ENCODE data around the gene SDR39U1.
"Not testable (repeated sequence)": the region's sequence is repeated elsewhere in the genome, so short reads cannot be mapped to it uniquely, and the experiment has no call there.

Gene SDR39U1

DNA sequence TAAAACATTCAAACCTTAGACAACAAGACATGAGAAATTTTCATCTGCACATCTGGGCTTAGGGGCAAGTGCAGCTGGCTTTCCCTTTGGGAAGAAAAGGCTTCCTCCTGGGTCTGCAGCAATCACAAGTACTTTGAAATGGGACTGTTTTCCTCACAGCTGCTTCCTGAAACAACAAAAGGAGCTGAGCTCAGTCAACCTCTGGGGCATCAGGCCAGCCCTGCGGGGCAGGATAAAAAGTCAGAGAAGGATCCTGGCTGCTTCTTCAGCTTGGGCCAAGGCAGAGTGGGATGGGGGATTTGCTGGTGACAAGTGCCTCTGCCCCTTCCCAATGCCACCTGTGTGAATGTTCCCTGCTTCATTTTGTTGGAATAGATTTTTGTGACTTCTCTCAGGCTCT lies 16.2 kb upstream of the SDR39U1 start:
- no peak overlapping the region for H3K4me3 ChIP-seq (ENCODE audit: low read length)
- H3K79me2 ChIP-seq (ENCODE audit: low read length), result no peaks in the 10 kb centered on the region
- H2AFZ ChIP-seq (ENCODE audit: low read length), result no peak overlapping the region
- no peaks in the 10 kb centered on the region for H4K20me1 ChIP-seq (ENCODE audit: insufficient read depth, low read length)
- no peak for TF ChIP-seq EZH2 (optimal IDR thresholded peaks at IDR 0.05; ENCODE audit: low read depth, low read length)
- TF ChIP-seq, protein P1, sequence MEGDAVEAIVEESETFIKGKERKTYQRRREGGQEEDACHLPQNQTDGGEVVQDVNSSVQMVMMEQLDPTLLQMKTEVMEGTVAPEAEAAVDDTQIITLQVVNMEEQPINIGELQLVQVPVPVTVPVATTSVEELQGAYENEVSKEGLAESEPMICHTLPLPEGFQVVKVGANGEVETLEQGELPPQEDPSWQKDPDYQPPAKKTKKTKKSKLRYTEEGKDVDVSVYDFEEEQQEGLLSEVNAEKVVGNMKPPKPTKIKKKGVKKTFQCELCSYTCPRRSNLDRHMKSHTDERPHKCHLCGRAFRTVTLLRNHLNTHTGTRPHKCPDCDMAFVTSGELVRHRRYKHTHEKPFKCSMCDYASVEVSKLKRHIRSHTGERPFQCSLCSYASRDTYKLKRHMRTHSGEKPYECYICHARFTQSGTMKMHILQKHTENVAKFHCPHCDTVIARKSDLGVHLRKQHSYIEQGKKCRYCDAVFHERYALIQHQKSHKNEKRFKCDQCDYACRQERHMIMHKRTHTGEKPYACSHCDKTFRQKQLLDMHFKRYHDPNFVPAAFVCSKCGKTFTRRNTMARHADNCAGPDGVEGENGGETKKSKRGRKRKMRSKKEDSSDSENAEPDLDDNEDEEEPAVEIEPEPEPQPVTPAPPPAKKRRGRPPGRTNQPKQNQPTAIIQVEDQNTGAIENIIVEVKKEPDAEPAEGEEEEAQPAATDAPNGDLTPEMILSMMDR (IDR thresholded peaks at IDR 0.05; ENCODE audit: low read length), result no peak
- TF ChIP-seq EZH2phosphoT487 (IDR thresholded peaks at IDR 0.05; ENCODE audit: low read length), result no peak
- no peaks in the 10 kb centered on the region for H3K9me3 ChIP-seq (replicated peaks; ENCODE audit: insufficient read depth, low read length)
- H3K9me2 ChIP-seq (replicated peaks; ENCODE audit: insufficient read depth, low read length), result no peaks in the 10 kb centered on the region
- peaks cover 9% of the 10 kb centered on the region for H3K4me1 ChIP-seq (ENCODE audit: low read length)
- H3K27me3 ChIP-seq (replicated peaks; ENCODE audit: insufficient read depth, low read length), result no peaks in the 10 kb centered on the region
- no peaks in the 10 kb centered on the region for H3F3A ChIP-seq (ENCODE audit: insufficient read depth, low read length)
- H3K4me2 ChIP-seq (ENCODE audit: low read depth, low read length), result no peak overlapping the region
- no peaks in the 10 kb centered on the region for H3K36me3 ChIP-seq (replicated peaks; ENCODE audit: insufficient read depth, low read length)
- H3K9ac ChIP-seq (ENCODE audit: low read length), result no peak overlapping the region
- no peak overlapping the region for H3K27ac ChIP-seq (ENCODE audit: low read length)
- DNase-seq, result no peak

DNA sequence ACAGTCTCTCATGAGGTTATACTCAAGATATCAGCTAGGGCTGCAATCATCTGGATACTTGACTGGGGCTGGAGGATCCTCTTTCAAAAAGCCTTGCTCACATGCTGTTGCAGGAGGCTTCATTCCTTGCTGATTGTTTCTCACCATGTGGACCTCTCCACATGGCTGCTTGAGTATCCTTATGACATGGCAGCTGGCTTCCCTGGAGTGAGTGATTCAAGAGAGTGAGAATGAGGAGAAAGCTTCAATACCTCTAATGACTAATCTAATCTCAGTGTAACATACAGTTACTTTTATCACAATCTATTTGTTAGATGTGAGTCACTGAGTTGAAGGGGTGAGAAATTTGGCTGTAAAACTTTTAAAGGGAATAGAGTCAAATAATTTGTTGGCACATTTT lies 14.4 kb upstream of the SDR39U1 start:
- no peak for DNase-seq

DNA sequence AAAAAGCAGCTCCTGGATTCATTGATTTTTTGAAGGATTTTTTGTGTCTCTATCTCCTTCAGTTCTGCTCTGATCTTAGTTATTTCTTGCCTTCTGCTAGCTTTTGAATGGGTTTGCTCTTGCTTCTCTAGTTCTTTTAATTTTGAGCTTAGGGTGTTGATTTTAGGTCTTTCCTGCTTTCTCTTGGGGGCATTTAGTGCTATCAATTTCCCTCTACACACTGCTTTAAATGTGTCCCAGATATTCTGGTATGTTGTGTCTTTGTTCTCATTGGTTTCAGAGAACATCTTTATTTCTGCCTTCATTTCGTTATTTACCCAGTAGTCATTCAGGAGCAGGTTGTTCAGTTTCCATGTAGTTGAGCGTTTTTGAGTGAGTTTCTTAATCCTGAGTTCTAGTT lies 8.3 kb upstream of the SDR39U1 start:
- H3F3A ChIP-seq (ENCODE audit: insufficient read depth, low read length); H3K36me3 ChIP-seq (replicated peaks; ENCODE audit: insufficient read depth, low read length); H3K79me2 ChIP-seq (ENCODE audit: low read length); H4K20me1 ChIP-seq (ENCODE audit: insufficient read depth, low read length); H2AFZ ChIP-seq (ENCODE audit: low read length); DNase-seq; H3K9me2 ChIP-seq (replicated peaks; ENCODE audit: insufficient read depth, low read length); H3K9ac ChIP-seq (ENCODE audit: low read length); H3K27me3 ChIP-seq (replicated peaks; ENCODE audit: insufficient read depth, low read length); H3K9me3 ChIP-seq (replicated peaks; ENCODE audit: insufficient read depth, low read length); H3K4me3 ChIP-seq (ENCODE audit: low read length); H3K27ac ChIP-seq (ENCODE audit: low read length); H3K4me1 ChIP-seq (ENCODE audit: low read length); H3K4me2 ChIP-seq (ENCODE audit: low read depth, low read length): not testable (repeated sequence)

More for the DNA sequence above, 14.4 kb upstream of the SDR39U1 start:
- Histone ChIP-seq H3K27me3 (replicated peaks; ENCODE audit: insufficient read depth, low read length) (no peaks in the 10 kb centered on the region), H3K9me3 (replicated peaks; ENCODE audit: insufficient read depth, low read length) (no peaks in the 10 kb centered on the region), H3K4me1 (ENCODE audit: low read length) (no peaks in the 10 kb centered on the region), H3F3A (ENCODE audit: insufficient read depth, low read length) (no peaks in the 10 kb centered on the region), H3K27ac (ENCODE audit: low read length) (no peak overlapping the region), H3K9me2 (replicated peaks; ENCODE audit: insufficient read depth, low read length) (no peaks in the 10 kb centered on the region), H3K9ac (ENCODE audit: low read length) (no peak overlapping the region), H3K4me2 (ENCODE audit: low read depth, low read length) (no peak overlapping the region), H2AFZ (ENCODE audit: low read length) (no peak overlapping the region), H4K20me1 (ENCODE audit: insufficient read depth, low read length) (no peaks in the 10 kb centered on the region), H3K79me2 (ENCODE audit: low read length) (no peaks in the 10 kb centered on the region), H3K4me3 (ENCODE audit: low read length) (no peak overlapping the region), H3K36me3 (replicated peaks; ENCODE audit: insufficient read depth, low read length) (no peaks in the 10 kb centered on the region)
- TF ChIP-seq EZH2phosphoT487 (IDR thresholded peaks at IDR 0.05; ENCODE audit: low read length) (no peak), EZH2 (optimal IDR thresholded peaks at IDR 0.05; ENCODE audit: low read depth, low read length) (no peak)
- TF ChIP-seq, protein P1 (IDR thresholded peaks at IDR 0.05; ENCODE audit: low read length), result no peak

DNA sequence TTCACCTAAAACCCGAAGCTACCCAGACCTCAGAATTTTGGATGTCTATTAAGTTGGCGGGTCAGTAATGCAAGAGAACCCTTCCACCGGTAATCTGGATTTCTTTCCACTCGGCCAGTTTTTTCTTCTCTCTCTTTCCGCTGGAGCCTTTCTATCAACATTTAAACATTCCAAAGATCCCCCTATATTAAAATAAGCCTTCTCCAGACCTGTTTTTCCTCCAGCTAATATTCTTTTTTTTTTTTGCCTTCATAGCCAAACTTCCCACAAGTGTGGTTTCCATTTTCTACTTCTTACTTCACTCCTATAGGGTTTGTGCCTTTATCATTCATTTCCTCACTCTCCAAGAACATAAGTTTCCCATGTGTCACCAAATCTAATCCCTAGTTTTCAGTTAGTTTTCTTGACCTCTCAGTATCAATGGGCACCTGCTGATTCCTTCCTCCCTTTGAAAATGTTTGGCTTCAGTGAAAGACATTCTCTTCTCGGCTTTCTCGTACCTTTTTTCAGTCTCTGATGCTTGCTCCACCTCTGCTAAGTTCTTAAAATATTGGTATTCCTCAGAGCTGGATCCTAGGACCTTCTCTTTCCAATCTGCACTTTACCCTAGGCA lies 583 bp upstream of the SDR39U1 start:
- peaks cover 5% of the 10 kb centered on the region for H3F3A ChIP-seq (ENCODE audit: insufficient read depth, low read length)
- H3K36me3 ChIP-seq (replicated peaks; ENCODE audit: insufficient read depth, low read length), result 0 out of 2 replicates have a peak, but pooled peaks cover under 1% of the 10 kb centered on the region
- no peak for TF ChIP-seq EZH2phosphoT487 (IDR thresholded peaks at IDR 0.05; ENCODE audit: low read length)
- TF ChIP-seq, protein P1 (IDR thresholded peaks at IDR 0.05; ENCODE audit: low read length), result no peak
- no peak for TF ChIP-seq EZH2 (optimal IDR thresholded peaks at IDR 0.05; ENCODE audit: low read depth, low read length)
- H4K20me1 ChIP-seq (ENCODE audit: insufficient read depth, low read length), result no peaks in the 10 kb centered on the region
- H3K4me1 ChIP-seq (ENCODE audit: low read length), result no peaks in the 10 kb centered on the region
- H3K9ac ChIP-seq (ENCODE audit: low read length), result peak overlapping the region; percentile 61; the same call in 1 of the 2 replicates
- H3K27me3 ChIP-seq (replicated peaks; ENCODE audit: insufficient read depth, low read length), result no peaks in the 10 kb centered on the region
- no peaks in the 10 kb centered on the region for H3K9me2 ChIP-seq (replicated peaks; ENCODE audit: insufficient read depth, low read length)
- no peaks in the 10 kb centered on the region; the same call in 1 of the 2 replicates for H3K79me2 ChIP-seq (ENCODE audit: low read length)
- DNase-seq, result no peak
- H3K27ac ChIP-seq (ENCODE audit: low read length), result peak overlapping the region; percentile 41; the same call in 1 of the 2 replicates
- H3K9me3 ChIP-seq (replicated peaks; ENCODE audit: insufficient read depth, low read length), result no peaks in the 10 kb centered on the region
- peak overlapping the region; percentile 69 for H3K4me2 ChIP-seq (ENCODE audit: low read depth, low read length)
- H2AFZ ChIP-seq (ENCODE audit: low read length), result peak overlapping the region; percentile 56
- H3K4me3 ChIP-seq (ENCODE audit: low read length), result peak overlapping the region; percentile 72
